HepG2 (cell line): Measurements from ENCODE around the gene SIK2. TPM values are rescaled to one million over a fixed set of nuclear protein-coding genes. Genes with fewer than 3 reads are reported as not detected.

Source experiments
- BCL6 ChIP-seq: IDR thresholded peaks from 2 replicates; pipeline ENCODE4 v1.6.1; 2016; ENCODE audit warnings: missing genetic modification reagents, missing compliant biosample characterization
- HMGXB3 ChIP-seq: sonication (generic); formaldehyde crosslinking; IDR thresholded peaks from 2 replicates; pipeline ENCODE4 v1.4.0; 2020; ENCODE audit warnings: missing genetic modification reagents, borderline replicate concordance
- KDM5A ChIP-seq: fragments of 200-600 bp; sonication (generic); IDR thresholded peaks from 2 replicates; pipeline ENCODE4 v1.7.0; 2018; ENCODE audit warnings: antibody characterized with exemption, mild to moderate bottlenecking, low read length, borderline replicate concordance
- MAFF ChIP-seq: IDR thresholded peaks from 2 replicates; pipeline ENCODE4 v1.6.1; 2011; ENCODE audit warnings: low read depth, low read length, improper control_type of control experiment
- NAIF1 ChIP-seq: sonication (generic); formaldehyde crosslinking; IDR thresholded peaks from 2 replicates; pipeline ENCODE4 v1.5.0; 2020; ENCODE audit warnings: mild to moderate bottlenecking, missing genetic modification reagents, borderline replicate concordance
- NBN ChIP-seq: fragments of 450-650 bp; conservative IDR thresholded peaks from 2 replicates; pipeline ENCODE4 v1.6.1; 2017
- NR2F6 ChIP-seq, 2 experiments: IDR thresholded peaks; 2 replicates each; pipeline ENCODE4 v1.6.1; 2016; ENCODE audit warnings: antibody characterized with exemption in 1 of 2, mild to moderate bottlenecking in 1 of 2
- SOX5 ChIP-seq: IDR thresholded peaks from 2 replicates; pipeline ENCODE4 v1.6.1; 2016; ENCODE audit warnings: borderline replicate concordance
- STAT5B ChIP-seq: sonication (generic); formaldehyde crosslinking; IDR thresholded peaks from 2 replicates; pipeline ENCODE4 v1.4.0; 2020; ENCODE audit warnings: missing genetic modification reagents
- ZFY ChIP-seq: sonication (generic); formaldehyde crosslinking; IDR thresholded peaks from 2 replicates; pipeline ENCODE4 v1.4.0; 2020; ENCODE audit warnings: missing genetic modification reagents
- ZNF616 ChIP-seq: sonication (generic); formaldehyde crosslinking; IDR thresholded peaks from 2 replicates; pipeline ENCODE4 v1.5.0; 2020; ENCODE audit warnings: low read depth, mild to moderate bottlenecking, missing genetic modification reagents
- ZNF749 ChIP-seq: sonication (generic); formaldehyde crosslinking; IDR thresholded peaks from 2 replicates; pipeline ENCODE4 v1.8.0; 2022; ENCODE audit warnings: mild to moderate bottlenecking, missing genetic modification reagents, moderate library complexity, borderline replicate concordance
- ZNF777 ChIP-seq: sonication (generic); formaldehyde crosslinking; IDR thresholded peaks from 2 replicates; pipeline ENCODE4 v1.4.0; 2020; ENCODE audit warnings: missing genetic modification reagents
- ZNF784 ChIP-seq: sonication (generic); formaldehyde crosslinking; IDR thresholded peaks from 2 replicates; pipeline ENCODE4 v1.5.1; 2020; ENCODE audit warnings: missing genetic modification reagents, mild to moderate bottlenecking, borderline replicate concordance
- ZNF850 ChIP-seq: sonication (generic); formaldehyde crosslinking; conservative IDR thresholded peaks from 2 replicates; pipeline ENCODE4 v1.9.0; 2021; ENCODE audit warnings: mild to moderate bottlenecking, missing genetic modification reagents
- polyA plus RNA-seq, 8 experiments: library from polyadenylated mRNA; depleted of rRNA in 3 of 8; stranded (reverse) in 7 of 8; unstranded in 1 of 8; fragments of >200 nt; fragmentation: Illumina TruSeq in 4 of 8; extraction: Trizol in 4 of 8; gene quantifications; 2 replicates each; pipeline versions ENCODE4 v1.2.1 to v1.2.3, GENCODE V29; 2011 to 2016; ENCODE audit warnings: low read depth in 4 of 8, missing spikeins in 1 of 8, mixed read lengths in 1 of 8; ENCODE audit not compliant: insufficient read depth in 1 of 8
- total RNA-seq, 5 experiments: library from RNA; depleted of rRNA; stranded (reverse); fragments of >200 nt; fragmentation: Illumina TruSeq; extraction: Trizol; gene quantifications; 2 replicates each; pipeline ENCODE4 v1.2.3, GENCODE V29; 2016; ENCODE audit warnings: low read depth in 1 of 5
- TF ChIP-seq, protein P1 (sequence below): sonication (generic); formaldehyde crosslinking; IDR thresholded peaks from 2 replicates; pipeline ENCODE4 v1.5.1; 2020; ENCODE audit warnings: mild to moderate bottlenecking, missing genetic modification reagents, moderate library complexity
- TF ChIP-seq, protein P2 (sequence below): sonication (generic); formaldehyde crosslinking; IDR thresholded peaks from 2 replicates; pipeline ENCODE4 v1.8.0; 2022; ENCODE audit warnings: low read depth, missing genetic modification reagents

Gene SIK2
- total and polyA plus RNA-seq, 2 of the 13 experiments (the other 11 are each of a cell fraction or from before 2014, with no cell fraction given), result 8.1 to 15.4 TPM

- TF ChIP-seq, protein P1, sequence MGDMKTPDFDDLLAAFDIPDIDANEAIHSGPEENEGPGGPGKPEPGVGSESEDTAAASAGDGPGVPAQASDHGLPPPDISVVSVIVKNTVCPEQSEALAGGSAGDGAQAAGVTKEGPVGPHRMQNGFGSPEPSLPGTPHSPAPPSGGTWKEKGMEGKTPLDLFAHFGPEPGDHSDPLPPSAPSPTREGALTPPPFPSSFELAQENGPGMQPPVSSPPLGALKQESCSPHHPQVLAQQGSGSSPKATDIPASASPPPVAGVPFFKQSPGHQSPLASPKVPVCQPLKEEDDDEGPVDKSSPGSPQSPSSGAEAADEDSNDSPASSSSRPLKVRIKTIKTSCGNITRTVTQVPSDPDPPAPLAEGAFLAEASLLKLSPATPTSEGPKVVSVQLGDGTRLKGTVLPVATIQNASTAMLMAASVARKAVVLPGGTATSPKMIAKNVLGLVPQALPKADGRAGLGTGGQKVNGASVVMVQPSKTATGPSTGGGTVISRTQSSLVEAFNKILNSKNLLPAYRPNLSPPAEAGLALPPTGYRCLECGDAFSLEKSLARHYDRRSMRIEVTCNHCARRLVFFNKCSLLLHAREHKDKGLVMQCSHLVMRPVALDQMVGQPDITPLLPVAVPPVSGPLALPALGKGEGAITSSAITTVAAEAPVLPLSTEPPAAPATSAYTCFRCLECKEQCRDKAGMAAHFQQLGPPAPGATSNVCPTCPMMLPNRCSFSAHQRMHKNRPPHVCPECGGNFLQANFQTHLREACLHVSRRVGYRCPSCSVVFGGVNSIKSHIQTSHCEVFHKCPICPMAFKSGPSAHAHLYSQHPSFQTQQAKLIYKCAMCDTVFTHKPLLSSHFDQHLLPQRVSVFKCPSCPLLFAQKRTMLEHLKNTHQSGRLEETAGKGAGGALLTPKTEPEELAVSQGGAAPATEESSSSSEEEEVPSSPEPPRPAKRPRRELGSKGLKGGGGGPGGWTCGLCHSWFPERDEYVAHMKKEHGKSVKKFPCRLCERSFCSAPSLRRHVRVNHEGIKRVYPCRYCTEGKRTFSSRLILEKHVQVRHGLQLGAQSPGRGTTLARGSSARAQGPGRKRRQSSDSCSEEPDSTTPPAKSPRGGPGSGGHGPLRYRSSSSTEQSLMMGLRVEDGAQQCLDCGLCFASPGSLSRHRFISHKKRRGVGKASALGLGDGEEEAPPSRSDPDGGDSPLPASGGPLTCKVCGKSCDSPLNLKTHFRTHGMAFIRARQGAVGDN (CRISPR knock-in tag), result peak; percentile 87
- TF ChIP-seq MAFF (no peak), SOX5 (no peak; the same call in 1 of the 2 replicates), NBN (no peak), ZNF616 (no peak; the same call in 1 of the 2 replicates), KDM5A (peak; percentile 42; the same call in 1 of the 2 replicates), ZNF749 (0 out of 2 replicates have a peak, but pooled peaks have one; percentile 74), BCL6 (no peak), ZFY (CRISPR knock-in tag) (peak; percentile 85), ZNF777 (CRISPR knock-in tag) (peak; percentile 57), NAIF1 (CRISPR knock-in tag) (peak; percentile 82; the same call in 1 of the 2 replicates), ZNF850 (CRISPR knock-in tag) (0 out of 2 replicates have a peak, but pooled peaks have one; percentile 5), HMGXB3 (no peak), NR2F6 (IDR thresholded peaks at IDR 0.05) (no peak), NR2F6 (CRISPR knock-in tag; IDR thresholded peaks at IDR 0.05) (no peak), ZNF784 (0 out of 2 replicates have a peak, but pooled peaks have one; percentile 74), STAT5B (no peak)
- TF ChIP-seq, protein P2, sequence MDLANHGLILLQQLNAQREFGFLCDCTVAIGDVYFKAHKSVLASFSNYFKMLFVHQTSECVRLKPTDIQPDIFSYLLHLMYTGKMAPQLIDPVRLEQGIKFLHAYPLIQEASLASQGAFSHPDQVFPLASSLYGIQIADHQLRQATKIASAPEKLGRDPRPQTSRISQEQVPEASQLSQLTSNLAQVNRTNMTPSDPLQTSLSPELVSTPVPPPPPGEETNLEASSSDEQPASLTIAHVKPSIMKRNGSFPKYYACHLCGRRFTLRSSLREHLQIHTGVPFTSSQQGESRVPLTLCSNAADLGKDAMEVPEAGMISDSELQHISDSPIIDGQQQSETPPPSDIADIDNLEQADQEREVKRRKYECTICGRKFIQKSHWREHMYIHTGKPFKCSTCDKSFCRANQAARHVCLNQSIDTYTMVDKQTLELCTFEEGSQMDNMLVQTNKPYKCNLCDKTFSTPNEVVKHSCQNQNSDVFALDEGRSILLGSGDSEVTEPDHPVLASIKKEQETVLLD, result no peak
Measured at GRCh38 chr11:111765984-111766833, 164.0 kb downstream of the SIK2 start, which contains the start of gene PPP2R1B (continued).
